Thyroid gland (tissue), 4 donors: ENCODE results near the gene VMA21.

Experiments used
- CTCF ChIP-seq, 6 experiments: fragments of 200-600 bp in 3 of 6; fragments of 450-650 bp in 3 of 6; sonication (generic) in 3 of 6; IDR thresholded peaks; one replicate each; pipeline ENCODE4 v1.5.1; 2016 to 2019; ENCODE audit warnings: antibody characterized with exemption in 6 of 6, mild to moderate bottlenecking in 2 of 6, inconsistent platforms in 1 of 6, moderate library complexity in 1 of 6
- POLR2A ChIP-seq, 2 donors: fragments of 450-650 bp; IDR thresholded peaks; one replicate each; pipeline ENCODE4 v1.6.1; 2017; ENCODE audit warnings: antibody characterized with exemption in 2 of 2, mild to moderate bottlenecking in 2 of 2, moderate library complexity in 1 of 2

GRCh38 chrX:151424505-151424904, 27.5 kb downstream of the VMA21 start:
- no peak for TF ChIP-seq CTCF (IDR thresholded peaks at IDR 0.05)
- no peak for TF ChIP-seq POLR2A (IDR thresholded peaks at IDR 0.05)
